Activated T-helper 1 cell treated with anti-CD3 and anti-CD28 coated beads, Interleukin-2, amount 50 U/mL, for 16 hours (primary cell): ENCODE results near the gene C10orf71.

Source experiments
- DNase-seq, 2 donors: peaks; one replicate each; pipeline ENCODE4 v3.0.0-alpha.2; 2020; ENCODE audit warnings: low read depth in 1 of 2, low spot score in 1 of 2

Gene C10orf71

DNA sequence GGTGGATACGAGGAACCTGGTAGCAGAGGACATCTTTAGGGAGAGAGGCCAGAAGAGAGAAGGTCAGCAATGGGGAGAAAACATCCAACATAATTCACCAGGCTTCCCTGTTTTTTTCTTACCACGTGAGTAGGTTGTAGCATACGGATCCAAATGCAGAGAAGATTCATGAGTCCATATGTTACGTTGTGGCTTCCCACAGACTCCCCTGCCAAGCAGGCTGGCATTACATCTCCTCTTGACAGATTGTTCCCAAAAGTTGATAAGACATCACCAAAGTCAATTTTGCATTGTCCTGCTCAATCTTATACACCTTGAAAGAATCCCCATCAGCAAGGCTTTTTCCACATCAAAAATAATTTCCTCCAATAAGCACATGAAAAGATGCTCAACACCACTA lies 57.2 kb downstream of the C10orf71 start:
- DNase-seq = no peak

DNA sequence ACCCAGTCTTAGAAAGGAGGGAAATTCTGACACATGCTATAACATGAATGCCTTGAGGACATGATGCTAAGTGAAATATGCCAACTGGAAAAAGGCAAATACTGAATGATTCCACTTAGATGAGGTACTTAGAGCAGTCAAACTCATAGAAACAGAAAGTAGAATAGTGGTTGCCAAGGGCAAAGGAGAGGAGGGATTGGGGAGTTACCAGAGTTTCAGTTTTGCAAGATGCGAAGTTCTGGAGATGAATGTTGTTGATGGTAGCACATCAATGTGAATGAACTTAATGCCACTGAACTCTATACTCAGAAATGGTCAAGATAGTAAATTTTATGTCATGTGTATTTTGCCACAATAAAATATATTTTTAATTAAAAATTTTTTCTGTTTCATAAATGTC lies 58.0 kb downstream of the C10orf71 start:
- no peak for DNase-seq

DNA sequence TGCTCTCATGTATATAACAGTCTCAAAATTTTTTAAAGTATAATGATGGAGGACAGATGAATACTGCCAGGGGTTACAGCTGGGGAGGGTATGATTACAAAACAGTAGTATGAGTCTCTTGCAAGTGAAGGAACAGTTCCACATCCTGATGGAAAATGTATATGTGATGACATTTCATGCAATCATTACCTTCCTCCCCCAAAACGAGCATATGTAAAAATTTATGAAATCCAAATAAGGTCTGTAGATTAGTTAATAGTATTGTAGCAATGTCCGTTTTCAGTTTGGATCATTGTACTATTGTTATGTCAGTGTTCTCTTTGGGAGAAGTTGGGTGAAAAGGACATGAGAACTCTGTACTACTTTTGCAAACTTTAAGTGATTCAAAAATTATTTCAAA lies 58.9 kb downstream of the C10orf71 start:
- DNase-seq = no peak

DNA sequence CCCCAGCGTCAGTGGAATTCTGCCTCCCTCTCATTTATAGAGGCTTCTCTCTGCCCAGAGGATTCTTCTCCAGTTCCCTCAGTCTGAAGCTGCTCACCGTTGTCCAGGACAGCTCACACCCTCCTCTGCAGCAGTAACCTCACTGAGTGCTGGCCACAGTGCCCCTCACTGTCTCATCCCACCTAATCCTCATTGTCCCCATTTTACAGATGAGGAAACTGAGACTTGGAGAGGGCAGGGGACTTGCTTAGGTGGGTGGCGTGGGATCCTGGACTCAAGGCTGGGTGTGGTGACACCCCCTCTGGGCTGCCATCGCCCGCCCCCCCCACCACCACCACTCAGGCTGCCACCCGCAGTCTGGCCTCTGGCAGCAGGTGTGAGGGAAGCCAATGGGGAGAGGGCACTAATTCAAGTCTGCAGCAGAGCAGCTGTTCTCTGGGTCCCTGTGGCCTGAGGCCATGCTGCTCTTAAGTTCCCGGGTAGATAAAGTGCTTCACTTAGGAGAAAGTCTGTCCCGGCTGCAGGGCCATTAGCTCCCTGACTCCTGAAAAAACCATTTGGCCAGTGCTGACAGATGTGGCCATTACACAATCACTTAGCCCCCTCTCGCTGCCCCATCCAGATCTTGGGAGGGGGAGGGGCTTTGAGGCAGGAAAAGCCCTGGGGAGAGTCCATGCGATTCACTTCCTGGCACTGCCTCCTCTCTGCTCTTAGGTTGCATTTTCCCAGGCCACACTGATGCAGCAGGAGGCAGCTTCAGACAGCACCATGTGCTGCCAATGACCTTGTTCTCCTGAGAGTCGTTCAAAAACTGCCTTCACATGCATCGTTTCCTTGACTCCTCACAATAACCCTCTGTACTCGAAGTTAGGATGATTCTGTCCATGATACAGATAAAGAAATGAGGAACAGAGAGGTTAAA lies 60.6 kb downstream of the C10orf71 start:
- no peak for DNase-seq

DNA sequence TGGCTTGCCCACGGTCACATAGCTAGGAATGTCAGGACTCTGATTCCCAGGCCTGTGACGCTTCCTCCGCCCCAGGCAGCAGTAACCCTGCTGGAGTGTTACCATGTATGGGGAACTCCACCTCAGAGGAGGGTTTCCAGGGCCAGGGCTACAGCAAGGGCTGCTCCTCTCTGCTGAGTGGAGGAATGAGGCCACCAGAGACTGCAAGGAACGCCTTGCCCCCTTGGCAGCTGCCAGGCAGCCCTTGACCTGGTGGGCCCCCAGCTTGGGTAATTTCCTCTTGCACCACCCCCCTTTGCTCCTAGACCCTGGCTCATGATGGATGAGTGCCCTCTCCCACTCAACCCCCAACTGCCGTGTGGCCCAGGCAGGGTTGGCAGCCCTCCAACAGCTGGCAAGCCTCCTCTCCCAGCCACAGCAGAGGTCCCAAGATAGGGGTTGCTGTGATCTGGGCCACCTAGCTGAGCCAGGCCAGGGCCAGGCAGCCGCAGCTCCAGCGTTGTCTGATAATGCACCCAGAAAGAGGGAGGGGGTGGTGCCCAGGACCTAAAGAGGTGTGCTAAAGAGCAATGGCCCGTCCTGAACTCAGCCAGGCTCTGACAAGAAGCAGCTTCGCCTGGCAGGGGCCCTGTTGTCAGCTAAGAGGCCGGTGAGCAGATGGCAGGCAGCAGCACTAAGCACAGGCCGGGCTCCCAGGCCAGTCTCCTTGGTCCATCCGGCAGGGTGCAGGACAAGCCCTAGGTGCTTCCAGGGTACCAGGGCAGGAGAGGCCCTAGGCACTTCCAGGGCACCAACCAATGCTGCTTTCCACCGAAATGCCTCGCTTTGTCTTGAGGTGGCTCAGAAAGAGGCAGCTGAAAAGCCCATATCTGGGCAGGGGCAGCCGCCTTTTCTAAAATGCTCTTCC lies 61.6 kb downstream of the C10orf71 start:
- no peak for DNase-seq

DNA sequence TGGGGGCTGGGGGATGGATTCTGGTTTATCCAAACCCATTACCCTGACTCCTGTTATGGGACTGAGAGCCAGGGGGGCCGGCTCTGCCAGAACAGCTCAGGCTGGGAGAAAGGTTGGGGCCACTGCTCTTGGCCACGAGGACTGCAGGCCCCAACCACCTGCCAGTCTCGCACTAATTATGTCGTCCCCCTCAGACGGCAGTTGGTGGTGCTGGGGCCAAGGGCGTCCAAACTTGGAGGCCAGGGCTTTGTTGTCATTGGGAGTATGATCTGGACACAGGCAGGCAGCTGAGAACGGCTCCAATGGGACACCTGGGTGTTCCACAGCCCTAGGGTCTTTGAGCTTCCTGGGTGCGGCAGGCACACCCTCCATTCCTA lies 62.2 kb downstream of the C10orf71 start:
- DNase-seq = no peak

DNA sequence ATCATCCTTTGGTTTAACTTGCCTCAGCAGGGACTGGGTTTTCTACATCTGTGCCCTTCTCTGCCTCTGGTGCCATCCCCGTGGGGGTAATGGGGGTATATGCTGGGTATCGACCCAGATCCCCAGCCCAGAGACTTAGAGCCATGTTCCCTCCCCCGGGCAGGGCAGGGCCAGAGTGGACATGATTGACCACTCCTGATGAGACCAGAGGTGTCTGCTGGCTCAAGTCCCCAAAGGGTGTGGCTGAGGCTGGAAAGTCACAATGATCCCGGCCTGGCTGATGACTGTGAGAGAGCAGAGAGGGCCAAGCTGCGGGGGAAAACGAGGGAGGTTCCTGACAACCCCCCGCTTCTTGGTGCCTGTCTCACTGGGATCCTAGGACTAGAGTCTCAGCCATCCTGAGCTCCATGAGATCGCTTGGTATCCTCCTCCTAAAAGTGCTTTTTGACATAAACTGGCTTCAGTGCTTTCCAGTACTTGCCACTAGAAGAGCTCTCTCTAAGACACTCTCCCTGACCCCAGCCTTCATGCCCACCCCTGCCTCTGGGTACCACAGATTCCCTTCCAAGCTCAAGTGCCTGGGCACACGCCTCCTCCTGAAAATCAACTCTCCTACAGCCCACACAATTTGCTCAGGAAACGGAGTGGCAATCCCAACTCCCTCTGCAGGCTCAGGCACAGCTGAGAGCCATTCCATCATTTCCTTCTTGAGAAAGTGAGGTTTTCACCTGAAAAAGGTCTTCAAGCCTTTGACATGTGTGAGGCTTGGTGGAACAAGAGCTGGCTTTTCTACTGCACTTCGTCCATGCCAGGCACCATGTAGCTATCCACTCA lies 63.0 kb downstream of the C10orf71 start:
- DNase-seq = no peak

DNA sequence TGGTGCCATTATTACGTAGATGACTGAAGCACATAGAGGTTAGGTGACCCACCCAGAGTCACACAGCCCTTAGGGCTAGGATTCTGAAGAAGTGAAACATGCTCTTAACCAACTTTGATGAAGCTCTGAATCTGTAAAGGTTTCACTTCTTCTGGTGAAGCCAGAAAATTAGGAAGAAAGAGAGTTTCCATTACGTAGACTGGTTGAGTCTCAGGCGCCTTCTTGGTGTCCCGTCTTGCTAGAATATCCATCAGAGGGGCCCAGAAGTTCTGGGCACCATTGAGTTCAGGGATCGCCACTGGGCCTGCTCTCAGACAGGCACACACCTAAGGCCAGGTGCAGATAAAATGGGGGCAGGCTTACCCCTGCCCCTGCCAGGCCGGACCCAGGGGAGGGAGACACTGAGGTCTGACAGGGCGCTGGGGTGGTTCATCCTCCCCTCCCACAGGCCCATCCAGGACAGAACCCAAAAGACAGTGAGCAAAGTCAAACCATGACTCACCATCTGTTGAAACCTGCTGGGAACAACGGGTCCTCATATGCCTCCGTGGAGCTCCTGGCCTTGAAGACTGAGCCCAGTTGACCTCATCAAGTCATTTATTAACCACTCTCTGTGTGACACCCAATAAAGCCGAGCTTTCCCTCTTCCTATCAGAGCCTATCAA lies 63.8 kb downstream of the C10orf71 start:
- no peak for DNase-seq

DNA sequence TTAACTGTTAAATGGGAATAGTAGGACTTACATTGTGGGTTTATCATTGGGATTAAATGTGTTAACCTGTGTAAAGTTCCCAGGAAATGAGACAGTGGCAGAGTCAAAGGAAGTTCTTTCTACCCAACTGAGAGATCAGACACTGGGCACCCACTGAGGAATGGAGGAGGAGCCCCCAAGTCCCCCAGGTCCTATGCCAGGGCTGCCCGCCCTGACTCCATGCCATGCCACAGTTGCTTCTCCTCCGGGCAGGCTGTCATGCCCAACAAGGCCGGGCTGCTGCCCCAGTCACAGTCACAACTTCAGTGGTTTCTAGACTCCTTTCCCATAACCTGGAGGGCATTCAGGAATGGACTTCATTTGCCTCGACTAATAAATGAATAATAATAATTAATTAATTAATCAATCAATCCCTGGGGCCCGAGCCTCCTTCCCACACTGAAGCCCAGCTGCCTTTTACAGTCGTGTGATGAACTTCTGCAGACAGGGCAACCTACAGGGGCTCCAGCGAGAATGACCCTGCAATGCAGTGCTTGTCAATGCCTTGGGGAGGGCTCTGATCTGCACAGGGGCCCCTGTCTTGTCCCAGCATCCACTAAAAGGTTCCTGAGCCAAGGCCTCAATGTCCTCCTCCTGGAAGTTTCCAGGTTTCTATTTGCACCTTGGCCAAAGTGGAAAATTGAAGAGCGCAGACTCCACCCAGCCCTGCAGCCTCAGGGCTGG lies 64.5 kb downstream of the C10orf71 start:
- no peak for DNase-seq

DNA sequence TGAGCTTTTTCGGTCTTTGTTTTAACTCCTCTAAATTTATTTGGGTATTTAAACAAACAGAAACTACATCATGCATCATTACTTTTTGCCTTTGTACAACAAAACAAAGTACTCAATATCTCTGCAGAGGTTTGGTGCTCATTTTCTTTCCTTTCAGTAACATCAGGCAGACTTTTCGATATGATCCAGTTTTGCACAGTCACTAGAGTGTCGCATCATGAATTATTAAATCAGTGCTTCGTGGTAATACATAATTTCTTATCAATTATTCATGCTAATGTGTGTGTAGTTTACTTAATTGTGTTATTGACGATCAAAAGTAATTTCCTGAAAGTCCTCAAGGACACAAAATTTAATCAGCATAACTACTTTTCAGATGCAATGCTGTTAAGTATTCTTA lies 65.1 kb downstream of the C10orf71 start:
- DNase-seq = no peak

DNA sequence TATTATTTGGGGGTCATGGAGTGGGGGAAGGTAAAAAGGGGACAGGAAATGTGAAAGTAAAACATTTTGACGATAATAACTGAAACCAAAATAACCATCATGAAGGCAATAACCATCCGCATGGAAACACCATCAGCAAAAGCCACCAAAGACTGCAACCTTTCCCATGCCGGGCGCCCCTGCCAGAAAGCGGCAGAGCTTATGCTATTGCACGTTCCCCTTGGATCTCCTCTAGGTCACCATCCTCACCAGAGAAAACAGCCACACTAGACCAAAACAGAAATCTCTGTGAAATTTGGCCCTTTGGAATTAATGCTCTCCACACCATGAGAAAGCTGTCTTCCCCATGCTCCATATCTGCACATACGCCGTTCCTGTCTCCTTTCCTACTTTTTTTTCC lies 65.8 kb downstream of the C10orf71 start:
- no peak for DNase-seq

DNA sequence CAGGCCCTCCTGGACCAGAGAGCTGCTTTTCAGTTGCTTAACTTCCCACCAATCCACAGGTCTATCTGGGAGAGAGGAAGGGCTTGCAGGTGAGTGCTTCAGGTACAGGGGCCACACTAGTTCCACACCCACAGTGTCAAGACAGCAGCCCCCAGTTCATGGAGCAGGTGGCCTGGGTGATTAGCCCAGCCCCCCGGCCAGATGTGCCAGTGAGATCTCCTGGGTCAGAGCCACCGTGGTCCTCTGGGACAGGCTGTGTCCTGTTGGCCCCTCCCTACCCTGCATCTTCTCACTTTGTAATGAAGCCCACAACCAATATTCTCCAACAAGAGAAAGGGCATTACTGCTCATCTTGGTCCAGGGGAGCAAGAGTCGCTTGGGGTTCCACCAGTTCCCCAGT lies 66.3 kb downstream of the C10orf71 start:
- DNase-seq = no peak

DNA sequence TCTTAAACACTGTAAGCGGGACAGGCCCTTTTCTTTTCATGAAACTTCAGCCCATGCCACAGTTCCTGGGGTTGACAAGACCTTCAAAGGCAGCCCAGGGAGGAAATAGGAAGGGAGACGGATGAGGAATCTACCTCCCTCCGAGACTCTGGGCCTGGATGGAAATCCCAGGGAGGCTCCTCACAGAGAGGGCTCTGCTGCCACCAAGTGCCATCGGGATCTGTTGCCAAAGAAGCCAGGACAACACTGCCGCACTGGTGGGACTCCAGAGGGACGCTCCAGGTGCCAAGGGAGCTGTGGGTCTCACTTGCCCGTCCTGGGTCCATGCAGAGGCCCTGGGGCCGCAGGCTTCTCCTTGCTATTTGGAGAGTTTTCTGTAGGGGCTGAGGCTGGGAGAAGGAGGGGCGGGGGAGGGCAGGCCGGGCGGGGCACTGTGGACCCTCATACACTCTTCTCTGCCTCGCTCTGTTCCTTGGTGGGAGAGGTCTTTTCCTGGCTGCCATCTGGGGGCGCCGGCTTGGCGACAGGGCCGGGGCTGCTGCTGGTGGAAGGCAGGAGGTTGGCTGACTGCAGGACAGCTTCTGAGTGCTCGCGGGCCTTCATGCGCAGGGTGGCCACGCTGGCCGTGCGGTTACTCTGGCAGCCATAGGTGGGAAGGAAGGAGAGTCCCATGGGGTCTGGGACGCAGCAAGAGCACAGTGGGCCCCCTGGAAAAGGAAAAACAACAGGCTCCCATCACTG lies 66.9 kb downstream of the C10orf71 start:
- DNase-seq = no peak

DNA sequence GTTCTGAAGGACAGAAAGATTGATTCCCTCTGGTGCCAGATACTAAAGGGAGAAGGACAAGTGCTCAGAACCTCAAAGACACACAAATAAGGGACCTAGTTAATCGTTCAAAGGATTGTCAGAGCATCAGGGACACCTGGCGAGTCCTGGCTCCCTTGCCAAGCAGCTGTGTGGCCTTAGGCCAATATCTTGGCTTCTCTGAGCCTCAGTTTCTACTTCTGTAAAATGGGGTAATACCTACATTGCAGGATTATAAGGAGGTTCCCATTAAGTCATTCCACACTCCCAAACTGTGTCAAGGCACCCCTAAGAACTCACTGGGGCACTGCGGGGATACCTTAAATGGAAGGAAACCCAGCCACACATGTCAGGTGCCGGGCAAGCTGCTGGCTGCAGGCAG lies 67.5 kb downstream of the C10orf71 start:
- no peak for DNase-seq

DNA sequence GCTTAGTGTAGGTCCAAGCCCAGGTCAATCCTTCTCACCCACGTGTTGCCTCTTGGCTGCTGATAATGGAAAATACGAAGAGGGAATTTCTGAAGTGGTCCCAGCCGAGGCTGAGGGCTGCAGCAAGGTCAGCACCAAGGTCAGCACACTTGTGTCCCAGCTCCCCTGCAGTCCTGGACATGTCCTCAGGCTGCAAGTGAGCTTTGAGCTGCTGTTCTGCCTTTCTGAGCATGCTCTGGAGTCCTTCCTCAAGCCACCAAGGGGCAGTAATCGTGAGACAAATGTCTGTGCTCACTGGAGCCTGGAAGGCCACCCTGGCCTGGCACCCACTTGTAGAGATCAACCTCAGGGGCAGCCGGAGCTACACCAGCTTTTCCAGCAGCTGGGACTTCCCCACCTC lies 68.6 kb downstream of the C10orf71 start:
- DNase-seq = no peak

DNA sequence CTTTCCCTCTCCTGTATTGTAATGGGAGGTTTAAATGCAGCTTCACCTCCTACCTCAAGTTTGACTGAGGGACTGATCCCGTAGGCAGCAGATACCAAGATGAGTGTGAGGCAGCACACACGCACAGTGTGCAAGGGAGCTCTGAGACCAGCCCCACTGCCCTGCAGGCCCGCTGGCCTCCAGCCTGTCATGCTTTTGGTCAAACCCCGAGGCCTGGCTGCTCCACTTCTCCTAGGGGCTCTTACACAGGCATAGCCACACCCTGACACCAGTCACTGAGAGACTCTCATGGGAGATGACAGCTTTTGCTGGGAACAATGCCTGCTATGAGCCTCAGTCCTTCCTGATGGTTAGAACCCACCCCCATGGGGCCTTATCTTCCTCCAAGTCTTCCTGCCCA lies 69.3 kb downstream of the C10orf71 start:
- DNase-seq = no peak

DNA sequence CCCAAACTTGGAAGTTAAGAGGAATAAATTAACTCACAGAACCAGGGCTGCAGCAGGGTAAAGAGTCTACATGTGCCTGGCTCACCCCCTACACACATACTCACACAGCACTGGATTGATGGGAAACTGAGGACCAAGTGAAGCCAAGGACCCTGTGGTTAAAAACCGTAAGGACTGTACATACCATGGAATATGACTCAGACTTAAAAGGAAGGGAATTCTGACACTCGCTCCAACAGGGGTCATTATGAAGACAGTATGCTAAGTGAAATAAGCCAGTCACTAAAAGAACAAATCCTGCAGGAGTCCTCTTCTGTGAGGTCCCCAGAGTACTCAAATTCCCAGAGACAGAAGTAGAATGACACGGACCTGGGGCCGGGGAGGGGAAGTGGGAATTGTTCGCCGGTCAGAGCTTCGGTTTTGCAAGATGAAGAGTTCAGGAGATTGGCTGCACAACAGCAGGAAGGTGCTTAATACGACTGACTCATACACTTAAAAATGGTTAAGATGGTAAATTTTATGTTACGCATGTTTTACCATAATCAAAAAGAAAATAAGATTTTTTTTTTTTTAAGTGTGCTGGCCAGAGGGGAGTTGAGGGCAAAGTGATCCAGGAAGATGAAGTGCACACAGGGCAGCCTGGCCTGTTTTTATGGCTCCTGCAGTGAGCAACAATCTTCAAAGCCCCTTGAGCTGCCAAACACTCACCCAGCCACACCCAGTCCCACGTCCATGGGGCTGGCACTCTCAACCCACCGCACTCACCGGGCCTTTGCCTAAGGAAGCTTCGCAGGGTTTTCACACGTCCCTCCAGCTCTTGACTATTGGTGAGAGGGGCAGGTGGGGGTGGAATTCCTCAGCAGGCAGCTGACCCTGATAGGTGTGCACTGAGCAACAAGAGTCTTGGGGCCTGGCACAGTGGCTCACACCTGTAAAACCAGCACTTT lies 70.5 kb downstream of the C10orf71 start:
- DNase-seq = no peak
